ENCODE results near the gene LIPJ.

LIPJ gene

GRCh38 chr10:88608052-88608732 lies 21.6 kb downstream of the LIPJ start:
- FAIRE-seq, result no peak

GRCh38 chr10:88608780-88609179 lies 22.2 kb downstream of the LIPJ start:
- FAIRE-seq, result no peak

- no peak for FAIRE-seq
Measured at GRCh38 chr10:88616250-88616977, 29.9 kb downstream of the LIPJ start.

GRCh38 chr10:88617772-88618300 lies 31.3 kb downstream of the LIPJ start:
- no peak for FAIRE-seq

GRCh38 chr10:88618496-88618895 lies 31.9 kb downstream of the LIPJ start:
- no peak for FAIRE-seq

GRCh38 chr10:88620441-88620840 lies 33.9 kb downstream of the LIPJ start:
- FAIRE-seq, result no peak

GRCh38 chr10:88623835-88624234 lies 37.3 kb downstream of the LIPJ start:
- FAIRE-seq, result no peak

- no peak for FAIRE-seq
Measured at GRCh38 chr10:88624840-88625239, 38.3 kb downstream of the LIPJ start.

- no peak for FAIRE-seq
Measured at GRCh38 chr10:88640186-88640585, 53.6 kb downstream of the LIPJ start.

GRCh38 chr10:88642209-88642608 lies 55.6 kb downstream of the LIPJ start:
- no peak for FAIRE-seq

GRCh38 chr10:88642963-88643362 lies 56.4 kb downstream of the LIPJ start:
- FAIRE-seq, result no peak

- FAIRE-seq, result no peak
Measured at GRCh38 chr10:88647061-88647615, 60.6 kb downstream of the LIPJ start.

- FAIRE-seq, result no peak
Measured at GRCh38 chr10:88651101-88651551, 64.6 kb downstream of the LIPJ start.

GRCh38 chr10:88652616-88653015 lies 66.1 kb downstream of the LIPJ start:
- no peak for FAIRE-seq
